GM19099 (cell line): ENCODE measurements around the gene MAT2A.
A peak's percentile ranks its signal among the peaks of the same experiment; 100 is the strongest.

Source experiments
- POLR2A ChIP-seq: IDR thresholded peaks from 3 replicates; pipeline ENCODE4 v1.6.1; 2011; ENCODE audit warnings: low read depth; ENCODE audit not compliant: insufficient read length; ENCODE audit errors: extremely low read depth

MAT2A gene

DNA sequence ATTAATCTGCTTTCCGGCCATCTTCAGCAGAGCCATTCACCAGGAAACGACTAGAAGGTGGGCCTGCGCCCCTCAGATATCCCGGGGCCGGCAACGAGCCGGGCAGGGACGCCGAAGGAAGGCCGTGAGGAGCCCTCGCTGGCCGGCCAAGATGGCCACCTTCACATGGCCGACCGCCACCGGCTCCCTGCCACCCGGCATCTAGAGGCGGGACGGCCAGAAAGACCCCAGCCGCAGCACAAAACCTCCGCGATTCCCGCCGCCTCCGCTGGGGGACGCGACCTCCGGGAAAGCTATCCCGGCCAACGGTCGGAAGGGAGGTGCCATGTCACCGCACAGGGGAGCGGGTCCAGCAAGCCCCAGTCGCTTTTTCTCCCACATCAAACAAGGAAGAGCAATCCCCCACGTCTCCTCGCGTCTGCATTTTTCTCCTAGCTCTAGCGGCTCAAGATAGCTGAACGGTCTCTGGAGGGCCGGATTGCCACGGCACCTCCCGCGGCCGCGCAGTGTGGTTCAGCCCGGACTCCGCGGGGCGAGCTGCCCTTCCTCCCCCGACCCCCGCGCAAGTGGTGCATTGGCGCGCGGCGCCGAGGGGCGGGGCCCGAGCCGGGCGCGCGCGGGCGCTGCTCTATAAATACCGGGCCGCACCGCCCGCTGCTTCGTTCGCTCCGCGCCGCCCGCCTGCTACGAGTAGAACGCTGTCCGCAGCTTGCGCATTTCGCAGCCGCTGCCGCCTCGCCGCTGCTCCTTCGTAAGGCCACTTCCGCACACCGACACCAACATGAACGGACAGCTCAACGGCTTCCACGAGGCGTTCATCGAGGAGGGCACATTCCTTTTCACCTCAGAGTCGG lies at the start of gene MAT2A:
MAT2A (plus strand) TSS at position 662 of the 854 bp plus-strand sequence; CDS start at position 782, 120 bp downstream.
- peak; percentile 100 for TF ChIP-seq POLR2A

DNA sequence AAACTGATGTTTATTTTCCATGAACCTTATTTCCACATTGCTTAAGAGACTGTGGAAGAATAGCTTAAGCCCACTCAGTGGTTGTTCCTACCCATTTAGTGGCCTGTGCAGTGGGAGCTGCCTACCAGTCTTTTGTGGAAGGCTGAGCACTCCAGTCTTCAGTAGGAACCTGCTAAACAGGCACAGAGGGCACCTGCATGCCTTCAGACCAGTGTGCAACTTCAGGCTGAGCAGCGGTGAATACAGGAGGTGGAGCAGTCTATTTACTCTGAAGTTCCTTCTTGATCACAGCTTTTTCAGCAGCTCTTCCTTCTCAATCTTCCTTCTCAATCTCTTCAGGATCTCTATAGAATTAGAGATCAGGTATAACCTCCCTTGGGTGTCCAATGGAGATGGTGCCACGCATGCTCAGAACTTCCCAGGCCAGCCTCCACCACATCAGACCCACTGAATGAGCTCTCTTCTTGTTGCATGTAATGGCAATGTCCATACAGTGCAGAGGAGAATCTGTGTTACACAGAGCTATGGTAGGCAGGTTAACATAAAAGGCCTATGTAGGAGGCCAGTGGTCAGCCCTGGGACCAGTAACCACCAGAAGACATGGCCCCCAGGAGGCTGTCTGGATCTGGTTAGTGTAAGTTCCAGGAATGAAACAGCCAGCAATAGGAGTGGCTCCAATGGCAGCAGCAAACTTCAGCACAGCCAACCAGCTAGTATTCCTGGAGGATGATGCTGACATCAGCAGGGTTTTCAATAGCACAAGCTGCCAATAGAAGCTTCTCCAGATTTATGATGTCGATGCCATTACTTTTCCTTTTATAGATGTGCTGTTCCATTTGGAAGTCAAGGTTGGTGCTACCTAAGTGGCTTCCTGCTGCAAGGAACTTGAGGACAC lies 47.9 kb upstream of the MAT2A start:
- no peak for TF ChIP-seq POLR2A

DNA sequence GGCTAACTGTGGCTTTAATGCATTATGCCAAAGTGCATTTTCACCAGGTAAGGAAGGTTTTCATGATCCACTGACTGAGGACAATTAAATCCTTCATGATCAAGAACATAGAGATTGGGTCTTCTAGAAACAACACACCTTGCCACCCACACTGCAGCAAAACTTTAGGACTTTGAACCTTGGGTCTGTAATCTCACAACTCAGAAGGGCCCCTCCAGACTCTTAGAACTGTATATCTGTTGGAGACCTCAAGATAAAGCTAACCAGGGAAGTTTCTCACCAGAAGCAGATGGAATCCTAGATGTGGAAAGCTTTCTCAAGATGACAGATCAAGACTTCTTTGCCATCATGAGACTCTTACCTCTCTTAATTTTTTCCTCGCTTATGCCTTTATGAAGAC lies 42.5 kb upstream of the MAT2A start:
- no peak for TF ChIP-seq POLR2A

DNA sequence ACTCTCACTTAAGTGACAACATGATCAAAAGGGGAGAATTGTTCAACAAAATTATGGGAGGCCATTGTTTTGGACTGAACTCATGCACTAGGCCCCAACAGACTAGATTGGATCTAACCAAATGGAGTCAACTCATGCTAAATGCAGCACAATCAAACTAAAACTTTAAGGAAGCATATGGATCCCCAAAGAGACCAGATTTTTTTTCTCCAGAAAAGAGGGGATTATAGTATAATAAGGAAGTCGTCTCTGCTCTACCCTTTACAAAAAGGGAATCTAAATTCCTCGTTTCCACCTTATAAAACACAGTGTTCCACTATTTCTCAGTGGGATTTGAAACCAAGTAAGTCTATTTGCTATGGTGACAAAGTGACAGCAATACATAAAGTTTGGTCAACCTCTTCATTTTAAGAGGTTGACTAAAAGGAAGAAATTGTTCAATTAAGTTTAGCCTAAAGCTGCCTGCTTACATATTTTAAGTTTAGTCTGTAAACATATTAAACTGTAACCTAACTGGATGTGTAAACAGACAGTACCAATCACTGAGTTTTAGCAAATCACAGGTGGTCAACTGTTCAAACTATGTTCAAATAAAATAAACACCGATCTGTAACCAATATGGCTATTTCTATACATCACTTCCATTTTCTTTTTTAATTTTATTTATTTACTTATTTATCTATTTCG lies 40.9 kb upstream of the MAT2A start:
- TF ChIP-seq POLR2A = no peak

DNA sequence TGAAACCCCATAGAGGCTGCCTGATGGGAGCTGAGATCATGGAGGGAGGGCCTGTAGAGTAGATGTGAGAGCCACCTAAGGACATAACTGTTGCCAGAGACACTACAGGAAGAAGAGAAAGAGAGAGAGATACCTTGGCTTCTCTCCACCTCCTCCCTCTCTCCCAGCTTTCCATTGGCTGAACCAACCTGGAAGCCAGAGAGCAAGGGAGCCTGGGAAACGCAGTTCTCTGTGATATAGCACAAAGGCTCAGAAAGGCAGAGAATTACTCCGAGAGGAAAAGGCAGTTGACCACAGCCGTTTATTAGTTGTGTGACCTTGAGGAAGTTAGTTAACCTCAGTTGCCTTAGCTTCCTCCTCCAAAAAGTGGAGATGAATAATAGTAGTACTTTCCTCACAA lies 37.7 kb upstream of the MAT2A start:
- no peak for TF ChIP-seq POLR2A

DNA sequence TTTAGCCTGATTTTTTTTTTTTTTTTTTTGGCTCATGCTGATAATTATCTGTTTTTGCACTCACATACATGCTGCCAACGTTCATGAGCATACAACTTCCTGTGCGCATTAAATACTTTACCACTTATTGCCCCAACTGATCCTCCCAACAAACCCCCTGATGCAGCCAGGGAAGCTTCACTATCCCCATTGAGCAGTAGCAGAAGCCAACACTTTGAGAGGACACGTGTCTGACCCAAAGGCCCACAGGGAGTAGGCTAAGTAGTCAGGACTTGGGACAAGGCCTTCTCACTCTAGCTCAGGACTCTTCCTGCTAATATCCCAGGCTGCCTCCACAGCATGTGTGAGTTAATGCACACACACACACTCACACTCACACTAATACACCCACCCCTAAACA lies 36.2 kb upstream of the MAT2A start:
- TF ChIP-seq POLR2A = no peak

DNA sequence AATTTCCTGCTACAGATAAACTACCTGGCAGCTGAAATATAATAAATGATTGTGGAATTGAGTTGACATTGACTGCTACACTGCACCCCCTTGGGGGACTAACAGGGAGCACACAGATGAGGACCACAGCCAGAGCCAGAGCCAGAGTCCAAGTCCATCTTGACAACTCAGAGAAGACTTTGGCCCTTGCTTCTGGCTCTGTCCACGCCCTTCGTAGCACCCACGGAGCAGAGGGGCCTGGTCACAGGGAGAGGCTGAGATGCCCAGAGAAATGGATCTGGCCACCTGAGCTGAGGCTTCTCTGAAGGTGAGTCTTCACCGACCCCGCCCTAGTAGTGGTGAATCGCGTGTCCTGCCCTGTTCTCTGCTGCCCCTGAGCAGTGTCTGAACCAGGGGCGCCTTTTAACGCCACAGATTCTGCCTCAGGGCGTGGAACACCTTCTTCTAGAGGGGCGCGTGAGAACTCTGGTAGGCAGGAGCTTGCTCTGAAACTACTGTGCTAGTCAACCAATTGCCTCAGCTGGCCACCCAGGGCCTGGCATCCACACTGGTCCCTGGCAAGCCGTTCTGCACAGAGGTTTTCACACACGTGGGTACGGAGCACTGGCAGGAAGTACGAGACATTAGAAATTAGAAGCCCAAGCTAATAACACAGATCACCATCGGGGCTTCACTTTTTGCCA lies 35.7 kb upstream of the MAT2A start:
- TF ChIP-seq POLR2A = no peak

DNA sequence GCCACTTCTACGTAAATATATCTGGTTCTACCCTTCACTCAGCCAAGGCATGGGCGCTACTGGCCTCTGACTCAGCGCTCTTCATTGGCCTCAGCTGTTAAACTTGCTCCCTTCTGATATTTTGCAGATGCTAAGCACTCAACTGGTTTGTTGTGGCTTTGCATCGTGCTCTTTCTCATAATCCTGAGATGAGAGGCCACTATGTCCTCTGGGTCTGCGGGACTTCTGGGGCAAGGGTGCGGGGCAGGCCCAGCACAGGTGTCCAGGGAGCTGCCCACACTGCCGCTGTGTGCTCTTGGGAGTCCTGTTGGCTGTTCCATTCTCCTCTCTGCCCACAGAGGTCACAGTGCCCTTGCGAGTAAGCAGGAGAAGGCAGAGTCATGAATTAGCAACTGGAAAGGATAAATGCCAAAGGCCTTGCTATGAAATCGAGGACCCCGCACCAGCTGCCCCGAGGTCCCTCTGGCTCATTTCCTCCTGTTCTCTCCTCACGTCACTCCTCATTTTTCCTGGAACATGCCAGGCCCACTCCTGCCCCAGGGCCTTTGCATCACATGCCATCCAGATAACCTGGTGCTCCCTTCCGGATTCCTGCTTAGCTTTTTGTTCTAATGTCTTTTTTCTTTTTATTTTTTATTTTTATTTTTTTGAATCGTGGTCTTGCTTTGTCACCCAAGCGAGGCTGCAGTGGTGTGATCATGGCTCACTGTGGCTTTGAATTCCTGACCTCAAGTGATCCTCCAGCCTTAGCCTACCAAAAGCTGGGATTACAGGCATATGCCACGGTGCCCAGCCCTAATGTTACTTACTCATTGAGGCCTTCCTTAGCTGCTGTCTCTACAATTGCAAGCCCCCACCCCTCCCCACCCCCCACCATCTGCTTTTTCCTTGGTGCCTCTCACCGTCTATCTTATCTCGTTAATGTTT lies 34.9 kb upstream of the MAT2A start:
- no peak for TF ChIP-seq POLR2A

DNA sequence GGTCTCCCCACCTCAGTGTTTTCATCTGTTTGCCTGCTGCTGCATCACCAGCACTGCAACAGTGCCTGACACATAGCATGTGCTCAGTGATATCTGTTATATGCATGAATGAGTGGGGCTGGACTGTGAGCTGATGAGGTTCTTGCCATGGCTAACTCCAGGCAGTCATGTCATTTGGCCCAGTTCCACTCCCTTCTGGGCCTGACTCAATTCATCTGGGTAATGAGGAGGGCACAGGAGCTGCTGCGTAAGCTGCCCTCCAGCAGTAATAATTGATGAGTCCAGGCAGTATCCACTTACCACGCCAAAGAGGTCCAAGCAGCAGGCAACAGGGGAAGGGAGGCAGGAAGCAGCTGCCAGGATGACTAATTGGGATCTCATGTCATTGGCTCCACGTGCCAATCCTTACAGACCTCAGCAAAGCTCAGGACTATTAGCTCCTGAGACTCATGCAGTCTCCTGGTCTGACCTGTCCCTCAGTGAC lies 34.1 kb upstream of the MAT2A start:
- TF ChIP-seq POLR2A = no peak

DNA sequence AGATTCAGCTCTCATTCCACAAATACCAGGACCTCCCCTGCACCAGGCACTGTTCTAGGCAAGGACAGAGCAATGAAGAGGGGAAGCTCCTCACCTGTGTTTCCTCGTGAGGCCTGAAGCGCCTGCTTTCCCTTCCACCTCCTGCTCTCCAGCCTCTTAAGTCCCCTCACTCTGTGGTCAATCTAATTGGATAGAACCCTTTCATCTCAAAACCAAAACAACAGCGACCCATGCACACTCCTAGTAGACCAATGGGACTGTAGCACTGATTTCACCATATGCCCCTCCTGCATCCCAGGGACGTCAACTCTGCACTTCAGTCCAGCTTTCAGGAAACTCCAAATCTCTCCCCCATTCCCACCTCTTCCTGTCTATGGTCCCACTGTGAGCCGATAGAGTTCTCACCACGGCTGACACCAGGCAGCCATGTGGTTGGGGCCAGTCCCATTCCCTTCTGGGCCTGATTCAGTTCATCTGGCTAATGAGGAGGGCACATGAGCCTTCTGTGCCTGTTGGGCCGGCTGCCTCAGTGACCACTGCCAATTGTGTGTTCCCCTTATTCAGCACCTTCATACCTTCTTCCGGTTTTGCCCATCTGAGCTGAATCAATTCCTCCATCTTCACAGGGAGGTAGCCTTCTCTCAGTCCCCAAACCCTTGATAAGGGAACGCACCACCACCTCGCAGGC lies 33.3 kb upstream of the MAT2A start:
- TF ChIP-seq POLR2A = no peak

DNA sequence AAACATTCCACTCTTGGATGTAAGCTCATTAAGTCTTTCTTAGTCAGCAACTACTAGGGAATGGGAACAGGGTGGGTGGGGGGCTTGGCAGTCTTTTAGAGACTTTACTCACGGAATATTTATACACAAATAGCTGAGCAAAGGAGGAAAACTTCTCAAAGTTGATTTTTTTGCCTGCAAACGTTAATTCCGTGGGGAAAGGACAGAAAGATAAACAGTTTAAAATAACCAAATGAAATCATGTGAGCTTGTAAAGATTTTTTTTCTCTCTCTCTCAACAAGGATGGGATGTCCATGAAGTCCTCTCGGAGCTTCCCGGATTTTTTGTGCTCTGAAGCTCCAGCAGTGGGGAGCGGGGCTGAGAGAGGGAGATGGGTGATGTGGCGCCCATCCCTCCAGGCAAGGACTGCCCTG lies 32.2 kb upstream of the MAT2A start:
- TF ChIP-seq POLR2A = no peak

DNA sequence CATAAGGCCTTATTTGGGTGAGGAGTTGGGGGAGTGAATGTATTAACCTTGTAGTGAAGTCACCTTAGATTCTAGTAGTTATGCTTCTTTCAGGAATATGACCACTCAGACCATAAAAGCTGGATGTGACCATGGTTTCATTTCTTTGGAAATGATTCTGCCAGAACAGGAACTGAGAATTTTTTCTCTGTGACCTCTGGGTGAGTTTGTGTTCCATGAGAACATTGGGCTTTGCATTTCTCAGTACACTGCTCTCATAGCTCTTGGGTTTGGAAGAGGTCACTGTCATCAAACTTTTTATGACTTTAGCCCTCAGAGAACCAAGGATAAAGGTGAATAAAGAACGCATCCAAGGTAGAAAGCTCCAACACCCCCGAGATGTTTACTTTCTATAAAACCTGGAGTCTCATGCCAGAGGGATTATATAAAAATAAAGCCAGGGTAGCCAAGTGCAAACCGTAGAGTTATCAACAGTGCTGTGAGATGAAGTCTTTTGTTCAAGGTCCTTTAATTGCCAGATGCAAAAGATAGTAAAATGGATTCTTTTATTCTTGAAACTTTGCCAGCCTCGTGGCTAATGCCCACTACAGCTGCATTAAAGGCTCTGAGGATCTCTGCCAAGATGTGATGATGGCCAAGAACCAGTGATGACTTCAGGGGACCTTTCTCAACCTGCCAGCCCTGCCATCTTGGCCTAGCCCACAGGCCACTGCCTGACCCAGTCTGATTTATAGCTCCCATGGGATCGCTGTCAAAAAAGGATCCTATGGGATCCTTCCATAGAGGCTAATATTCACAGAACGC lies 27.8 kb upstream of the MAT2A start:
- no peak for TF ChIP-seq POLR2A
